Activated CD8-positive, alpha-beta memory T cell treated with anti-CD3 and anti-CD28 coated beads for 48 hours (primary cell): ENCODE results near the gene ANAPC16.
"Not testable (repeated sequence)": the region's sequence is repeated elsewhere in the genome, so short reads cannot be mapped to it uniquely, and the experiment has no call there.

Source experiments
- DNase-seq, 3 experiments: peaks; one replicate each; pipeline ENCODE4 v3.0.0-alpha.2; 2020; ENCODE audit warnings: low read depth in 2 of 3, low spot score in 2 of 3

The ANAPC16 gene

DNA sequence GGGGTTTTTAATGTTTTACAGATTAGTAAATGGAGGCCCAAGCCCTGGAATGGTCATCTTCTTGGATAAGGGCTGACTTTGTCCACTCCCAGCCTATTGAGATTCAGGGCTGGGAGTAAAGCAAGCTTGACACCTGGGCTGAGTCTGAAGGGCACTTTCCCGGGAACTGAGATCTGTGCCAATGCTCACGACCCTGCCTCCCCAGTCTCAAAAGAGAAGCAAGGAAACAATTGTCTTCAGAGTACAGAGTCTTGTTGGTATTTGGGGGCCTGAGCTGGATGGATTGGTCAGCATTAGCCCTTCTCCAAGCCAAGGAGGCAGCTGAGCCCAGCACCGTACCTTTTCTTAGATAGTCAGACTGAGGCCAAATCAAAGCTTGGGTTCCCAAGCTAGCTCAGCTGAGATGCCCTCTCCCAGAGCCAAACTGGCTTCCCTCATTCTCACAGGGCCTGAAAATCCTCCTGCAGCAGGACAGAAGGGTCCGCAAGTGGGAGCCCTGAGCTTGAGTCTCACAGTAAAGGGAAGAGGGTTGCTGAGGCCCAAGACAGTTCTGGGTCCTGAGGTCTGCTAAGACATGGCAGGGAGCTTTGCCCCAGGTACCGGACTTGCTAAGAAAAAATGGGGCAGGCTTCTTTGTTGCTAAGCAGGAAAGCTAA is 61.7 kb downstream of the ANAPC16 start:
- no peak for DNase-seq

DNA sequence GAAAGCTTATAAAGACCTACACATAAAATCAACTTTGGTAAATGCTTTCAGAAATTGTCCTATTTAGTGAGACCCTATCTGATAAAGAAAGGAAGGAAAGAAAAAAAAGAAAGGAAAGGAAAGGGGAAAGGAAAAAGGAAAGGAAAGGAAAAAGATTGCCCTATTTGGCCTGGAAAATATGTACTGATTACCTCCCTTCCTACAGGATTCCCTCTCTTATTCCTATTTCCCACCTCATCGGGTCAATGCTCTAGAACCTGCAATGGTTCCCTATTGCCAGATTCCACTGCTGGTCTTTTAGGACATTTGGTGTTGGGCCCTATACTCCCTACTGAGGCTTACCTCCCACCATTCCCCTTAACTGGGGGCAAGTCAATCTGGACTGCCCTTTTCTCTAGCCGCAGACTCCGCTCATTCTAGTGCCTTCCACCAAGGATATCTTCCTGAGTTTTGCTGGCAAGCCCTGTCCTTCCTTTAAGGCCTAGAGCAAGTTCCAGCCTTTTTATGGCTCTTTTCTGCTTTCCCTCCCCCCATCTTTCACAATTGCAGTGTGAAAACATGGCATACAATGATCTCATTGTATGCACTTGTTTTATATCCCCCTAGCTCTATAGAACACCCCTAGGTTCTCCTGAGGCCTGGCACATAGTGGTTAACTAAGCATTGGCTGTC is 62.3 kb downstream of the ANAPC16 start:
- no peak for DNase-seq

GRCh38 chr10:72278668-72279393 is 63.0 kb downstream of the ANAPC16 start:
- DNase-seq: no peak

- DNase-seq: not testable (repeated sequence)
Observed at GRCh38 chr10:72279587-72279986, 63.8 kb downstream of the ANAPC16 start.

DNA sequence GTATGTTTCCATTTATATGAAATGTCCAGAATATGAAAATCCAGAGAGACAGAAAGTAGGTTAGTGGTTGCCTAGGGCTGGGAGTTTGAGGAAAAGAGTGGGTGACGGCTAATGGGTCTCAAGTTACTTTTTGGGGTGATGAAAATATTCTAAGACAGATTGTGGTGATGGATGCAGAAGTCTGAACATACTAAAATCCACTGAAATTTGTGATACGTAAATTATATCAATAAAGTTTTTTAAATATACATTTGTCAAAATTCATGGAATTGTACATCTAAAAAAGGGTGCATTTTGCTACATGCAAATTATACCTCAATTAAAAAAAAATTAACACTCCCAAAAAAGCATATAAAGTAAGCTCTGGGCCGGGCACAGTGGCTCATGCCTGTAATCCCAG is 67.3 kb downstream of the ANAPC16 start:
- DNase-seq: no peak
